Subcutaneous abdominal adipose tissue (tissue), 5 donors: ENCODE results near the gene ABCA4.
"Not testable (repeated sequence)": the region's sequence is repeated elsewhere in the genome, so short reads cannot be mapped to it uniquely, and the experiment has no call there.

Source experiments
- H3K27ac ChIP-seq: one replicate; pipeline ENCODE4 v1.7.0; 2013; ENCODE audit warnings: low read depth, mild to moderate bottlenecking, inconsistent platforms, low read length, moderate library complexity
- H3K27me3 ChIP-seq, 5 donors: one replicate each; pipeline ENCODE4 v1.7.0; 2013; ENCODE audit warnings: low read length in 5 of 5, inconsistent platforms in 1 of 5; ENCODE audit not compliant: control insufficient read depth in 5 of 5, insufficient read depth in 4 of 5
- H3K36me3 ChIP-seq, 5 donors: one replicate each; pipeline ENCODE4 v1.7.0; 2013; ENCODE audit warnings: low read length in 5 of 5; ENCODE audit not compliant: control insufficient read depth in 5 of 5, insufficient read depth in 5 of 5
- H3K4me1 ChIP-seq, 5 donors: one replicate each; pipeline ENCODE4 v1.7.0; 2013; ENCODE audit warnings: low read length in 5 of 5, mild to moderate bottlenecking in 3 of 5, moderate library complexity in 1 of 5; ENCODE audit not compliant: control insufficient read depth in 5 of 5, insufficient read depth in 5 of 5
- H3K4me3 ChIP-seq, 5 donors: one replicate each; pipeline ENCODE4 v1.7.0; 2013; ENCODE audit warnings: low read length in 5 of 5, low read depth in 1 of 5
- H3K9ac ChIP-seq, 5 donors: one replicate each; pipeline ENCODE4 v1.7.0; 2013; ENCODE audit warnings: low read length in 5 of 5, mild to moderate bottlenecking in 4 of 5, moderate library complexity in 3 of 5
- H3K9me3 ChIP-seq, 5 donors: one replicate each; pipeline ENCODE4 v1.7.0; 2013; ENCODE audit warnings: low read length in 5 of 5; ENCODE audit not compliant: control insufficient read depth in 5 of 5
- donor health status: healthy.
- donor health status: healthy.
- donor health status: healthy.
- donor health status: healthy.
- donor health status: healthy.

The ABCA4 gene

DNA sequence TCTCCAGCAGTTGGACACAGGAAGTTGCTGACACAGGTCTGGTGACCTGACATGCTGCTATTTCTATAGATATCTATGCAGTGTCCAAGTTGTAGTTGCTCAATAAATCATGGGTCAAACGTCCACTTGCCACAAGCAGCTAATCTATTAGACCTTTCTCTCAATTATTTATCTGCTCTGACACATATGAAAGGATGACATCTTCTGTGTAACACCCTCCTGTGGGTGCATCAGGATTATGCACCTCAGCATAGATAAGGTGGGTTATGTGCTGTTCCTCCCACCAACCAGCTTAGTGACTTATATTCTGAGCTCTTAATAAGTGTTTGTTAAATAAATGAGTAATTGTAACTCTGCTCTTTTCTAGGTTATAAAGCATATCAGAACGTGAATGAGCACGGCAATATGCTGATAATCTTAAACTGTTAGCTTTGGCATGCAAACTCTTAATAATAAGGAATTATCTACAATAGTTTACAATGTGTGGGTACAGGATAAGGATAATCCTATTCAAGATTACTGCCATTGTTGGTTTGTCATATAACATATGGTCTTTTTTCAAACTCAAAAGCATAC is 121.0 kb downstream of the ABCA4 start:
- H3K9ac ChIP-seq, result no peak overlapping the region
- no peaks in the 10 kb centered on the region for H3K9me3 ChIP-seq
- H3K27me3 ChIP-seq, result no peaks in the 10 kb centered on the region
- no peak overlapping the region for H3K27ac ChIP-seq
- no peaks in the 10 kb centered on the region for H3K4me1 ChIP-seq
- no peaks in the 10 kb centered on the region for H3K36me3 ChIP-seq
- H3K4me3 ChIP-seq, result no peak overlapping the region

DNA sequence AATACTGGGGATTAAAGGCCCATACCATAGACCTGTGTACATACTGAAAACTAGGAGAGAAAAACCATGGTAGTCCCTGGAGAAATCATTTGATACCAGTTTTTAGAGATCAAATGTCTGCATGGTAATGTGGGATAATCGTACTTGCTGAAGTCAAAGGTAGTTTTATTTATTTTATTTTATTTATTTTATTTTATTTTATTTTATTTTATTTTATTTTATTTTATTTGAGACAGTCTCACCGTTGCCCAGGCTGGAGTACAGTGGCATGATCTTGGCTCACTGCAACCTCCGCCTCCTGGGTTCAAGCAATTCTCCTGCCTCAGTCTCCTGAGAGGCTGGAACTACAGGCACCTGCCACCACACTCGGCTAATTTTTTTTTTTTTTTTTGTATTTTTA is 122.4 kb downstream of the ABCA4 start:
- not testable (repeated sequence) for H3K36me3 ChIP-seq, H3K9me3 ChIP-seq, H3K4me1 ChIP-seq, H3K9ac ChIP-seq, H3K4me3 ChIP-seq, H3K27me3 ChIP-seq, H3K27ac ChIP-seq

DNA sequence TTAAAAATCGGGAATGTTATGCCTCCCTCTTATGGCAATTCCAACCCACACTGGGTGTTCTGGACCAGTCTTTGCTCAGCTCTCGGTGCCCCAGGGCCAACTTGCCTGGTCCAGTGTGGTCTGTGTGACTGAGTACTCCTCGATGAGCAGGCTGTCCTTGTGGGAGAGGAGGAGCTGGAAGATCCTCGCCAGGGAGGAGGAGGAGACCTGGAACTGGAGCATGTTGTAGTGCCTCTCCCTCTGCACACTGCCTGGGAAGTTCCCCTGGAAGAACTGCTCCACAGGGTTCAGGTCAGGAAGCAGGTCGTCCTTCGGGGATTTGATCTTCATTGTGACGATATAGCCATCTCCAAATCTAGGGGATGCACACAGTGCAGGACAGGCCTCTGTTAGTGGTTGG is 123.2 kb downstream of the ABCA4 start:
- Histone ChIP-seq H3K27me3 (peaks cover 0 to 6% (median 3%) of the 10 kb centered on the region in 5 donors), H3K4me1 (no peaks in the 10 kb centered on the region), H3K9ac (no peak overlapping the region), H3K27ac (no peak overlapping the region), H3K9me3 (no peaks in the 10 kb centered on the region), H3K36me3 (no peaks in the 10 kb centered on the region), H3K4me3 (no peak overlapping the region)

DNA sequence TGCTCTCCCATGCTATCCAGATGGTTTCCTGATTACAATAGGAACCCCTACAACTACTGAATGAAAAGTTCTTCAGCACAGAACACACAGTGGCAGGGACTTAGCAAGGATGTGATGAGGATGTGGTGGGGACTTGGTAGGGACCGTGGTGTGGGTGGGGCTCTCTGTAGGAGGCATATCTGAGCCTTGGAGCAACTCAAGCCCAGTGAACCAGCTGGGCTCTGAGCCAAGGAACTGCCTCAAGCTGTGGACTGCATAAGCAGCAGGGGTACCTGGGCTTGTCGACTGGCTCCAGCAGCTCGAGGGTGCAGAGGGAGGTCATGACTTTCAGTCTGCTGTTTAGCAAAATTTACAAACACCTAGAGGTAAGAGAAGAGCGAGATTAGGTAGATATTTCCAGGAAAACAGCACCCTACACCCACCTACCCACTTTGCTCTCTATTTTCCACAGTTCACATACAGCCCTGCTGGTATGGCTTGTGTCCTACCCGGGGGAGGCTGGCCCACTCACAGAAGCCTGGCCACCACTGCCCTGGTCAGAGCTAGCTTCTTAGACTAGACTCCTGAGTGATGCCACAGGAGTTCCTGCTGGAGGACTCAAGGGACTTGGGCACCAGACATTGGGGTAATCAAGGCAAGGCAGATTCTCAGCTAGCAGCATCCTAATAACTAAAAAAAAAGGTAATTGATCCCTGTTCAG is 125.0 kb downstream of the ABCA4 start:
- Histone ChIP-seq H3K9me3 (no peaks in the 10 kb centered on the region), H3K27ac (no peak overlapping the region), H3K4me3 (no peak overlapping the region), H3K36me3 (no peaks in the 10 kb centered on the region), H3K9ac (no peak overlapping the region), H3K4me1 (no peaks in the 10 kb centered on the region), H3K27me3 (peaks cover 0 to 7% (median 3%) of the 10 kb centered on the region in 5 donors)

DNA sequence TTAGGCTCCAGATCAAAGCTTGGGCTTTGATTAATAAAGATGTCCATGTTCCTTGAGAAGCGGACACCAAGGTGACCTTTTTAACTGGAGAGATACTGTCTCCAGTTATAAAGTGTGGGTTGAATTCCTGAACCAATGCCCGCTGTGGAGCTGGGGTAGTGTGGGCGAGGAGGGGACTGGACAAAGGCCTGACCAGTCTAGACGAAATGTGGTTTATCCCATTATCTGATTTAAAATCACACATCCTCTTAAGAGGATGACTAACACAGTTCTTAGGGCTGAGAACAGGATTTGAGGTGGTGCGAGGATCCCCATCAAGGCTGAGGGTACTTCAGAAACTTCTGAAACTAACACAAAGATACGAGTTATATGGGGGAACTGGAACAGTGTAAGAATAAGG is 127.2 kb downstream of the ABCA4 start:
- H3K36me3 ChIP-seq, result no peaks in the 10 kb centered on the region
- H3K27me3 ChIP-seq, result peaks cover 0 to 7% (median 3%) of the 10 kb centered on the region in 5 donors
- H3K4me1 ChIP-seq, result no peaks in the 10 kb centered on the region
- no peaks in the 10 kb centered on the region for H3K9me3 ChIP-seq
- no peak overlapping the region for H3K27ac ChIP-seq
- no peak overlapping the region for H3K9ac ChIP-seq
- H3K4me3 ChIP-seq, result no peak overlapping the region

DNA sequence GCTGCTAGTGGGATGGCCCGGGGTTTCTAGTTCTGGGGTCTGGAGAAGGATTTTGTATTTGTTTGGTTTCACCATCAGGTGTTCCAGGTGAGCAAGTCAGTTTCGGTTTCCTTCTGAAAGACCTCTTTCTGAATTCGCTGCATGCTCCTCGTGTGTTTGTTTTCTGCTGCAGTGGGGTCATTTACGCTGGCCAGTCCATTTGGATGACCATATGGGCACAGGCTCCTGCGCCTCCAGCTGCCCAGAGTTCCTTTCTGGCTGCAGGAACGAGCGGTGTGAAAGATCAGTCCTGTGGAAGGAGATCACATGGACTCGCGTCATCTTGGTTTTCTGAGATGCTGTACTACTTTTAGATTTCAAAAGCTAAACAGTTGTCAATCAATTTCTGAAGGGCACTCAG is 128.0 kb downstream of the ABCA4 start:
- Histone ChIP-seq H3K9ac (no peak overlapping the region), H3K27ac (no peak overlapping the region)

DNA sequence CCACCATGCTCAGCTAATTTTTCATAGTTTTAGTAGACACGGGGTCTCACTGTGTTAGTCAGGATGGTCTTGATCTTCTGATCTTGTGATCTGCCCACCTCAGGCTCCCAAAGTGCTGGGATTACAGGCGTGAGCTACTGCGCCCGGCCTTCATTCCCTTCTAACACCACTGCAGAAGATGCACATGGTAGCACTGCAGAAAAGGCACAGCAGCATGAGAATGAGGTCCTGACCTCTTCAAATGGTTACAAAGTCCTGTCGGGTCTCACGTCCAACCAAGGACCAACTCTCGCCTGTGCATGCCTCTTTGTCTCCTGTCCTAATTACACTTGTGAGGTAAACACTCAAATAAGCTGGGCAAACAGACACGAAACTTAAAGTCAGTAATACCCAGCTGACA is 128.8 kb downstream of the ABCA4 start:
- Histone ChIP-seq H3K27ac (no peak overlapping the region), H3K9ac (no peak overlapping the region), H3K9me3 (no peaks in the 10 kb centered on the region), H3K36me3 (no peaks in the 10 kb centered on the region), H3K27me3 (peaks cover 0 to 7% (median 3%) of the 10 kb centered on the region in 5 donors), H3K4me1 (no peaks in the 10 kb centered on the region), H3K4me3 (no peak overlapping the region)

More for the DNA sequence above, 128.0 kb downstream of the ABCA4 start:
- no peaks in the 10 kb centered on the region for H3K9me3 ChIP-seq
- H3K4me3 ChIP-seq, result no peak overlapping the region
- no peaks in the 10 kb centered on the region for H3K36me3 ChIP-seq
- no peaks in the 10 kb centered on the region for H3K4me1 ChIP-seq
- peaks cover 0 to 7% (median 3%) of the 10 kb centered on the region in 5 donors for H3K27me3 ChIP-seq

DNA sequence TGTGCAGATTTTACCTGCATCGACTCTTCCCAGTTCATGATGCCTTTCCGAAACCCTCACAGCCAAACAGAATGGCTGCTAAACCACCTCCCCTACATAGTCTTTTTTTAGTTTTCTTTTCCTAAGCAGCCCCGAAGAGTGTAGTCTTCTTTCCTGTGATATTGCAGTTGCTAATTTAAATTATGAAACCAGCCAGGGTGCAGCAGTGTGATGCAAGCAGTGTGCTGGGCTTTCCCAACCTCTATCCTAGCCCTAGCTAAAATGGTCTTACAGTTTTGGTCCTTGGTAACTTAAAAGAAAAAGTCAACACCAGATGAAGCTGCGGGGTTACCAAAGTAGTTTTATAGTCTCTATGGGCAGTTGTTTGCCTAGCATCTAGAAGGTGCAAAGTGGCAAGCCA is 129.7 kb downstream of the ABCA4 start:
- Histone ChIP-seq H3K9ac (no peak overlapping the region), H3K4me3 (no peak overlapping the region)

DNA sequence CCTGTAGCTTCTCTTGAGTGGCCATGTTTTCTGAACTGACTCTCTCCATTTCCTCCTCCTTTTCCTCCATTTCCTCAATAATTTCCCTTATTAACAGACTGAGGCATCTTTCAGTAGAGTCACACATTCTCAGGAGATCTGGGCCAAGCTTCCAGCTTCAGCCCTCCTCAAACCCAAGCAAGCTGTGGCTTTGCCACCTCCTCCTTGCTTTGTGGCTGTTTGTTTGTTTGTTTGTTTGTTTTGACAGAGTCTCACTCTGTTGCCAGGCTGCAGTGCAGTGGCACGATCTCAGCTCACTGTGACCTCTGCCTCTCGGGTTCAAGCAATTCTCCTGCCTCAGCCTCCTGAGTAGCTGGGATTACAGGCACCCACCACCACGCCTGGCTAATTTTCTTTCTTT is 130.5 kb downstream of the ABCA4 start:
- not testable (repeated sequence) for H3K4me1 ChIP-seq, H3K27ac ChIP-seq, H3K9ac ChIP-seq, H3K9me3 ChIP-seq, H3K36me3 ChIP-seq, H3K27me3 ChIP-seq, H3K4me3 ChIP-seq

More for the DNA sequence above, 129.7 kb downstream of the ABCA4 start:
- no peak overlapping the region for H3K27ac ChIP-seq
- H3K27me3 ChIP-seq, result peaks cover 0 to 7% (median 3%) of the 10 kb centered on the region in 5 donors
- H3K4me1 ChIP-seq, result no peaks in the 10 kb centered on the region
- no peaks in the 10 kb centered on the region for H3K36me3 ChIP-seq
- no peaks in the 10 kb centered on the region for H3K9me3 ChIP-seq

DNA sequence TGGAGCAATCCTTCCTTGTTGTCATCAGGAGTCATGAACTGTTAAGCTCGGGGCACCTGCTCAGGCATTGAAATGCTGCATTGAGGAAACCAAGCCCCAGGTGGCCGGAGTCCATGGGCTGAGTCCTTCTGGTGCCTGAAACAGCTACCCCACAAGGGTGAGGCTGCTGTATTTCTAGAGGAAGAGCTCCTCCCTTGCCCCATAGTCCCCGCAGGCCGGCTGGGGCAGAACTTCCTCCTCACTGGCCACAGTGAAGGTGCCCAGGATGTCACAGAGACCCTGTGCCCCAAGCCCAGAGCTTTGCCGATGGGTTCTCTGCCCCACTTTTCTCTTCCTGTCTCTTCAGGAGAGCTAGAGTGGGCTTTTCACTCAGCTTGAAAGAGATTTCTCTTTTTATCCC is 130.9 kb downstream of the ABCA4 start:
- H3K27me3 ChIP-seq, result peaks cover 0 to 7% (median 3%) of the 10 kb centered on the region in 5 donors
- H3K9ac ChIP-seq, result no peak overlapping the region
- no peaks in the 10 kb centered on the region for H3K9me3 ChIP-seq
- H3K27ac ChIP-seq, result no peak overlapping the region
- H3K4me1 ChIP-seq, result no peaks in the 10 kb centered on the region
- H3K36me3 ChIP-seq, result no peaks in the 10 kb centered on the region
- H3K4me3 ChIP-seq, result no peak overlapping the region
